HEK293 (cell line): ENCODE data around the gene TSPO2.

Experiments
- CTCF ChIA-PET: fragments of 350-600 bp; formaldehyde crosslinking; extraction: SDS; loops from one replicate; lab custom pipeline; 2021; ENCODE audit warnings: antibody characterized with exemption; lab: Yijun Ruan, JAX
- POLR2A ChIA-PET: fragments of 300-600 bp; formaldehyde crosslinking; extraction: SDS; loops from one replicate; lab custom pipeline; 2020; ENCODE audit warnings: antibody characterized with exemption, inconsistent platforms; lab: Yijun Ruan, JAX
- H3K27ac ChIP-seq: fragments of 200-500 bp; sonication (Bioruptor generic); 2 replicates; pipeline ENCODE4 v1.5.1; 2014; ENCODE audit warnings: low read depth, low read length, control low read depth, inconsistent platforms; ENCODE audit errors: extremely low read depth
- H3K36me3 ChIP-seq, 2 experiments: fragments of 200-500 bp in 1 of 2; sonication (Bioruptor generic) in 1 of 2; 1 replicate in 1 of 2; 2 replicates in 1 of 2; pipeline ENCODE4 v1.5.1; 2014 to 2017; ENCODE audit warnings: inconsistent platforms in 2 of 2, low read length in 2 of 2; ENCODE audit not compliant: control insufficient read depth in 2 of 2, insufficient read depth in 1 of 2
- H3K4me1 ChIP-seq: fragments of 200-500 bp; sonication (Bioruptor generic); 2 replicates; pipeline ENCODE4 v1.5.1; 2014; ENCODE audit warnings: mild to moderate bottlenecking, low read length, inconsistent platforms; ENCODE audit not compliant: control insufficient read depth, insufficient read depth
- H3K4me3 ChIP-seq: 2 replicates; pipeline ENCODE4 v1.5.1; 2011; ENCODE audit warnings: low read depth, mild to moderate bottlenecking, control low read depth, low read length, moderate library complexity
- H3K9me3 ChIP-seq: fragments of 200-500 bp; sonication (Bioruptor generic); 2 replicates; pipeline ENCODE4 v1.5.1; 2014; ENCODE audit warnings: low read depth, low read length, inconsistent platforms; ENCODE audit not compliant: control insufficient read depth, insufficient read depth
- AEBP2 ChIP-seq: fragments of 450-650 bp; formaldehyde crosslinking; IDR thresholded peaks from 2 replicates; pipeline ENCODE4 v1.5.1; 2016; ENCODE audit warnings: missing biosample characterization, missing genetic modification characterization, borderline replicate concordance
- CTCF ChIP-seq: fragments of 450-650 bp; formaldehyde crosslinking; IDR thresholded peaks from 2 replicates; pipeline ENCODE4 v1.5.1; 2016; ENCODE audit warnings: missing biosample characterization, missing genetic modification characterization
- EGR2 ChIP-seq: fragments of 450-650 bp; formaldehyde crosslinking; IDR thresholded peaks from 2 replicates; pipeline ENCODE4 v1.5.1; 2016; ENCODE audit warnings: low read depth, missing biosample characterization, missing genetic modification characterization
- GFI1B ChIP-seq: fragments of 450-650 bp; formaldehyde crosslinking; IDR thresholded peaks from 2 replicates; pipeline ENCODE4 v1.5.1; 2016; ENCODE audit warnings: missing biosample characterization, missing genetic modification characterization
- IKZF3 ChIP-seq: fragments of 450-650 bp; IDR thresholded peaks from 2 replicates; pipeline ENCODE4 v1.5.0; 2018; ENCODE audit warnings: missing biosample characterization, mild to moderate bottlenecking, missing genetic modification characterization, moderate library complexity
- KLF9 ChIP-seq: fragments of 450-650 bp; formaldehyde crosslinking; IDR thresholded peaks from 2 replicates; pipeline ENCODE4 v1.5.1; 2016; ENCODE audit warnings: missing biosample characterization, missing genetic modification characterization, low read depth
- ZBTB7A ChIP-seq: fragments of 450-650 bp; formaldehyde crosslinking; IDR thresholded peaks from 2 replicates; pipeline ENCODE4 v1.5.1; 2016; ENCODE audit warnings: low read depth, missing biosample characterization, missing genetic modification characterization
- ZFP3 ChIP-seq: fragments of 450-650 bp; formaldehyde crosslinking; IDR thresholded peaks from 2 replicates; pipeline ENCODE4 v1.5.1; 2016; ENCODE audit warnings: low read depth, missing biosample characterization, missing genetic modification characterization
- ZFP41 ChIP-seq: fragments of 450-650 bp; formaldehyde crosslinking; IDR thresholded peaks from 2 replicates; pipeline ENCODE4 v1.5.1; 2016; ENCODE audit warnings: missing biosample characterization, missing genetic modification characterization, borderline replicate concordance
- ZNF174 ChIP-seq: fragments of 450-650 bp; formaldehyde crosslinking; IDR thresholded peaks from 2 replicates; pipeline ENCODE4 v1.5.0; 2017; ENCODE audit warnings: missing biosample characterization, mild to moderate bottlenecking, missing genetic modification characterization
- ZNF23 ChIP-seq: fragments of 450-650 bp; formaldehyde crosslinking; IDR thresholded peaks from 2 replicates; pipeline ENCODE4 v1.5.1; 2016; ENCODE audit warnings: missing biosample characterization, missing genetic modification characterization, borderline replicate concordance
- ZNF248 ChIP-seq: fragments of 450-650 bp; formaldehyde crosslinking; IDR thresholded peaks from 2 replicates; pipeline ENCODE4 v1.5.1; 2017; ENCODE audit warnings: missing biosample characterization, missing genetic modification characterization
- ZNF366 ChIP-seq: fragments of 450-650 bp; formaldehyde crosslinking; conservative IDR thresholded peaks from 2 replicates; pipeline ENCODE4 v1.5.1; 2016; ENCODE audit warnings: missing biosample characterization, missing genetic modification characterization
- ZNF398 ChIP-seq: fragments of 450-650 bp; formaldehyde crosslinking; IDR thresholded peaks from 2 replicates; pipeline ENCODE4 v1.5.1; 2017; ENCODE audit warnings: missing biosample characterization, missing genetic modification characterization
- ZNF501 ChIP-seq: fragments of 450-650 bp; formaldehyde crosslinking; IDR thresholded peaks from 2 replicates; pipeline ENCODE4 v1.5.1; 2016; ENCODE audit warnings: missing biosample characterization, missing genetic modification characterization
- ZNF600 ChIP-seq: fragments of 450-650 bp; formaldehyde crosslinking; IDR thresholded peaks from 2 replicates; pipeline ENCODE4 v1.5.1; 2016; ENCODE audit warnings: missing biosample characterization, missing genetic modification characterization
- ZNF654 ChIP-seq: fragments of 450-650 bp; formaldehyde crosslinking; IDR thresholded peaks from 2 replicates; pipeline ENCODE4 v1.5.1; 2016; ENCODE audit warnings: low read depth, missing biosample characterization, missing genetic modification characterization
- ZNF660 ChIP-seq: fragments of 450-650 bp; IDR thresholded peaks from 2 replicates; pipeline ENCODE4 v1.5.1; 2018; ENCODE audit warnings: missing biosample characterization, mild to moderate bottlenecking, missing genetic modification characterization
- TF ChIP-seq, protein P1 (sequence below): fragments of 450-650 bp; formaldehyde crosslinking; IDR thresholded peaks from 2 replicates; pipeline ENCODE4 v1.5.1; 2016; ENCODE audit warnings: missing biosample characterization, missing genetic modification characterization

The TSPO2 gene

DNA sequence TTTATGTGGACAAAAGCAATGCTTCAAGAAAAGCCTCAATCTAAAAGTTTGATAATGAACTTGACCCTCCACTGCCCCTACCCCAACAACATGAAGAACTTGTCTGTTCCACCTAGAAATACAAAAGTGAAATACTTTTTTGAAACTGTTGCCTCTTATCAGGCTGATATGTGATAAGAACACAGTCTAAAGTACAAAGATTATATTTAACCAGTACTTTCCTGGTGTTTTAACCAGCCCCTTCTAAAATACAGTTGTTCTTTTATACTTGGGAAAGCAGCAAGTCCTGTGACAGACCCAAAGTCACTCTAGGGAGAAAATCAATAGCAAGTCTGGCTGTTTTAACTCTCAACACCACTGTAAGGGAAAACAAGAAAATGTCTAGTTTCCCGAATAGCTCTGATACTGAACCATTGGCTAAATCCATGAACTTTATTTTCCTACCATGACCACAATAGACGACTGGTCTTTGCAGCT lies 23.3 kb downstream of the TSPO2 start:
- Histone ChIP-seq H3K27ac (no peak overlapping the region), H3K4me1 (no peaks in the 10 kb centered on the region), H3K9me3 (no peaks in the 10 kb centered on the region), H3K4me3 (no peak overlapping the region), H3K36me3 (peaks cover 4 to 58% of the 10 kb centered on the region in 2 experiments; a peak in 2 of 3 replicates)
- ChIA-PET POLR2A (no interaction called here), CTCF (interaction anchor here (0.6 to 1.3 kb wide), 7 partner anchors 10 to 1717 kb away, joined by 3 to 6 read pairs (median 4); no protein-coding TSS in a partner anchor)
- no peak for TF ChIP-seq ZFP3 (tag by site-specific recombination)
- TF ChIP-seq ZNF174 (tag by site-specific recombination), result no peak
- TF ChIP-seq, protein P1, sequence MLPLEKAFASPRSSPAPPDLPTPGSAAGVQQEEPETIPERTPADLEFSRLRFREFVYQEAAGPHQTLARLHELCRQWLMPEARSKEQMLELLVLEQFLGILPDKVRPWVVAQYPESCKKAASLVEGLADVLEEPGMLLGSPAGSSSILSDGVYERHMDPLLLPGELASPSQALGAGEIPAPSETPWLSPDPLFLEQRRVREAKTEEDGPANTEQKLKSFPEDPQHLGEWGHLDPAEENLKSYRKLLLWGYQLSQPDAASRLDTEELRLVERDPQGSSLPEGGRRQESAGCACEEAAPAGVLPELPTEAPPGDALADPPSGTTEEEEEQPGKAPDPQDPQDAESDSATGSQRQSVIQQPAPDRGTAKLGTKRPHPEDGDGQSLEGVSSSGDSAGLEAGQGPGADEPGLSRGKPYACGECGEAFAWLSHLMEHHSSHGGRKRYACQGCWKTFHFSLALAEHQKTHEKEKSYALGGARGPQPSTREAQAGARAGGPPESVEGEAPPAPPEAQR (tag by site-specific recombination), result no peak

- Histone ChIP-seq H3K4me3 (no peak overlapping the region), H3K36me3 (peaks cover 4 to 52% of the 10 kb centered on the region in 2 experiments; a peak in 2 of 3 replicates), H3K27ac (no peak overlapping the region), H3K9me3 (no peaks in the 10 kb centered on the region), H3K4me1 (no peaks in the 10 kb centered on the region)
- TF ChIP-seq ZNF660 (tag by site-specific recombination) (peak; percentile 56), ZNF654 (peak; percentile 85), CTCF (tag by site-specific recombination) (peak; percentile 58), ZNF600 (0 out of 2 replicates have a peak, but pooled peaks have one; percentile 19), ZNF366 (0 out of 2 replicates have a peak, but pooled peaks have one; percentile 19), ZNF23 (tag by site-specific recombination) (no peak), AEBP2 (tag by site-specific recombination) (no peak), ZNF501 (tag by site-specific recombination) (peak; percentile 46; the same call in 1 of the 2 replicates)
- CTCF ChIA-PET, result interaction anchor here (0.8 to 5.0 kb wide), 8 partner anchors 7 to 116 kb away, joined by 3 to 25 read pairs (median 5); no protein-coding TSS in a partner anchor
- POLR2A ChIA-PET, result no interaction called here
Measured at GRCh38 chr6:41066867-41067304, 24.6 kb downstream of the TSPO2 start.

DNA sequence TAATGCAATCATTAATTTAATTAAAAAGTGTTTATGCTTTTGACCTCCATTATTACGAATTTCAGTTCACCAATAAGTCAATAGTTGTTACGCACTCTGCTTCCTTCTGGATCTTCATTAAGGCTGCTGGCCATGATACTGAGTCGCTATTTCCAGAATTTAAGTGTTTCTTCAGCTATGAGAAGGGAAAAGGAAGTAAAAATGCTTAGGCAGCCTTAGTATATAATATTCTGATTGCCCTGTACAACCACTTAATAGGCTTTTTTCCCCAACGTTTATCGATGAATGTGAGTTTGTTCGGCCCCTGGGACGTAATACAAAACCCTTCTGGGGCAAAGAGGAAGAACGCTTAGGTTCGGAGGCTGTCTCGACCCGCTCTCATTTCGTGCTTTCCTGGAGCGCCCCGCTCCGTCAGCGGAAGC lies 29.2 kb downstream of the TSPO2 start:
- Histone ChIP-seq H3K9me3 (no peaks in the 10 kb centered on the region), H3K27ac (peak overlapping the region; percentile 94), H3K4me1 (0 out of 2 replicates have a peak, but pooled peaks cover 2% of the 10 kb centered on the region), H3K36me3 (peaks cover 0 to 26% of the 10 kb centered on the region in 2 experiments; a peak in 2 of 3 replicates), H3K4me3 (peak overlapping the region; percentile 95)
- ChIA-PET POLR2A (no interaction called here), CTCF (interaction anchor here (0.6 to 5.0 kb wide), 7 partner anchors 11 to 185 kb away, joined by 3 to 25 read pairs (median 3); partner anchors contain the start of gene UNC5CL)
- TF ChIP-seq GFI1B (no peak), ZFP41 (no peak), ZNF248 (no peak), ZNF398 (tag by site-specific recombination) (no peak), KLF9 (no peak), EGR2 (no peak), IKZF3 (tag by site-specific recombination) (no peak), CTCF (tag by site-specific recombination) (0 out of 2 replicates have a peak, but pooled peaks have one; percentile 29), ZNF660 (tag by site-specific recombination) (0 out of 2 replicates have a peak, but pooled peaks have one; percentile 15), ZBTB7A (tag by site-specific recombination) (no peak)
